Activated T-helper 9 cell treated with anti-CD3 and anti-CD28 coated beads, Interleukin-2, amount 50 U/mL, for 16 hours (primary cell): ENCODE measurements around the gene CCDC150.
"Not testable (repeated sequence)": the region's sequence is repeated elsewhere in the genome, so short reads cannot be mapped to it uniquely, and the experiment has no call there.

Experiments
- DNase-seq: peaks from one replicate; pipeline ENCODE4 v3.0.0-alpha.2; 2020; ENCODE audit warnings: low read depth

Gene CCDC150

DNA sequence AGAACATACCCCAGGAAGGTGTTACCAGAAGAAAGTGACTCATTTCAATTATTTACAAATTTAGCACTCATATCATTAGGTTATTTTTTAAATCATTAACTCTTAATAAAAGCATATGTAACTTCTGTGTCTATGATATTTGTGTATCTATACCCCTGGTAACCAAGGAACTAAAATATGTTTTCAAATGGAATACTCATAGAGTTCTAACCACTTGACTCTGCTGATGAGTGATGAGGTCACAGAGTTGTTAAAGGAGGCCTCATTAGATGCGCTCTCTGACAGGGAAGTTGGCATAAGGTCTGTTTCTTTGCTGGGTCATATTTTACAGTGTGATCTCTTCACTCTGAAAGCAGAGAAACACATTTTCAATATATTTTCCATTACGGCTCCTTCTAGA lies 73.4 kb downstream of the CCDC150 start:
- no peak for DNase-seq

DNA sequence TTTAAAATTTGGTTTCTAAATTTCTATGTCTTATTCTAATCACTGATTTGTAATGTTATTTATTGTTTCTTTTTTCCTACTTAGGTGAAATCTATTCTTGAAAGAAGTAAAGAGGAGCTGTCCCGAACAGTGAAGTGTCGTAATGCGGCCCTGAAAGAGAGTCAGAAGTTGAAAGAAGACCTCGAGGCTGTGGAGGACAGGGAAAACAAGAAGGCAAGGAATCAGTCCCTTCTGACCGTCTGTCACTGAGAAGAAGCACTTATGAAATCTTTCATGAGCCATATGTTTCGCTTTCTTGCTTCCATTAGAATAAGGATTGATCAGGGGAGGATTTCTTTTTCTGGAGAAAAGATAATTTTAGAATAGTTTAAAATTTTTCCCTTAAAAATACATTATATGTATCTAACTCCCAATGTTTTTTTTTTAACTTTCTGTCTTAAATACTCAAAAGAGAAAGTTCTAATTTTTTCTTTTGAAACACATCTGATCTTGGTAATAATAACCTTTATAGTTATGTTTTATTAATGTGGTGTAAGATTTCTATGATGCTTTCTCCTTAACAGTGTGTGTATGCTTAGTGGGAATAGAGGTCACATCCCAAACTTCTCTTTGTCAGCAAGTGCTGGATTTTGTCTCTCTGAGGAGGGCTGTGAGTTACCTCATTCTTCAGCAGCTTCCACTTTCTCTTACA lies 79.0 kb downstream of the CCDC150 start:
- no peak for DNase-seq

DNA sequence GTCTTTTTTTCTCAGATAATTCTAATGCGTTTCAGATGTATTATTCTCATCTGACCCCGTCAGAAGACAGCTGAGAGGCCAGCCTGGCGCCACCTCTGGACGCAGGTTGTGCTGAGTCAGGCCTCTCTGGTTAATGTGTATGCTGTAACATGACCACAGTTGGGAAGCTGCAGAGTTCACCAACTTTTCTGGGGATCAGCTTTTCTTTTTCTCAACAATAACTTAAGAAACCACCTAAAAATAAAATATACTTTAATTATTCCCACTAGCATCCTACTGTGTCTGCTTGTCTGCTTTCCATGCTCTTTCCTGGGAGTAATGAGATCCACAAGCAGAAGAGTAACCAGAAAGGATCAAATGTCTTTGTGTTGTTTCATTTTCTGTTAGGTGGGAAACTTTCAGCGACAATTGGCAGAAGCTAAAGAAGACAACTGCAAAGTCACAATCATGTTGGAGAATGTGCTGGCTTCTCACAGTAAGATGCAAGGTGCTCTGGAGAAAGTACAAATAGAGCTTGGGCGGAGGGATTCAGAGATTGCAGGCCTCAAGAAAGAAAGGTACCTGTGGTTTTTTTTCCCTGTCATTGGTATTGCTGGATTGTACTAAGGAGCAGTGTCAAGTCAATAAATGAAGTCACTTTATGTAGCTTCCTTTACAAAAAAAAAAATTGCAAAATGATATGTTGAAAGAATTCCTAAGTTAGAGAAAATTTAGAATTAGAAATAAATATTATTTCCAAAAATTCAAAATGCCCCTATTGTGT lies 79.8 kb downstream of the CCDC150 start:
- no peak for DNase-seq

DNA sequence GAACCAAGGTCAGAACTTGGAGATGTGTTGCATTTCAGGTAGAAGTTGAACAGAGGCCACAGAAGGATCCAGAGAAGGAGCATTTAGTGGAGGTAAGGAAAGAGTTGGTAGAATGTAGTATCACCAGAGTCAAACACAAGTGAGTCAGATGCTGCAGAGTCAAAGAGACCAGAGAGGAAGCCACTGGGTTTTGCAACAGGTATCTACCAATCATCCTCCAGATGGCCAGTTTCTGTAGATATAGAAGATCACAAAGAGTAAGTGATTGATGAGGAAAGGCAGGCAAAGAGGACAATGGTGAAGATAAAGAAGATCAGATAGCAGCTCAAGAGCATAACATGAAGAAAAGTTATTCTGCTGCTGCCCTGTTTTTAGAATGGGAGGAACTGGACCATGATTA lies 84.1 kb downstream of the CCDC150 start:
- DNase-seq, result no peak

DNA sequence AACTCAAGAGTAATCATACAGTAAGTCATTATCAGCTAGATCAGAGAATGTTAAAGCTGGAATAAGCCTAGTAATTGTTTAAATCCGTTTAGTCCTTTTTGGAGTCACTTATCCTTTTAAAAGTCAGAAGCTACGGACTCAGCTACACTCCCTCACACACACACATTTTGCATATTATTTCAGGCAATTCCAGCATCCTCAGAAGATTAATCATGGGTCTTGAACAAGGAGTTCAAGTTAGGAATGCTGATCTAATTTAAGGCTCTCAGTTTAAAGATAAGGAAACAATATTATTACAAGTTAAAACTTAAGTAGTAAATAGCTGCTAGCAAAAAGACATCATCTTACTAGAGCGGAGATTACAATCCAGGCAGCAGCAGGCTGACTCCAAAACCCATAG lies 85.7 kb downstream of the CCDC150 start:
- no peak for DNase-seq

DNA sequence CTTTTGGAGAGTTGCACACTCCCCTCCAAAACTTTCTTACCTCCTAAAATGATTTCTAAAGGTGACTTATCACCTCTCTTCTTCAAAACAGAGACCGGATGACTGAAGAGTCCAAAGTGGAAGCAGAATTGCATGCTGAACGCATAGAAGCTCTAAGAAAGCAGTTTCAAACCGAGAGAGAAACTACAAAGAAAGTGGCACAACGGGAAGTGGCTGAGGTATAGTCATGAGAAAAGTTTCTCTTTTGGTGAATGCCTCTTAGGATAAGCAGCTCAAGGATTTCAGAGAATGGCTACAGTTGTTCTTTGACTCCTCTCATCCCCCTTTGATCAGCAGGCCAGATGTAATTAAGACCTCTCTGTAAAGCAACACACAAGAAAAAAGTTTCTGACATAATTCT lies 86.4 kb downstream of the CCDC150 start:
- DNase-seq, result no peak

DNA sequence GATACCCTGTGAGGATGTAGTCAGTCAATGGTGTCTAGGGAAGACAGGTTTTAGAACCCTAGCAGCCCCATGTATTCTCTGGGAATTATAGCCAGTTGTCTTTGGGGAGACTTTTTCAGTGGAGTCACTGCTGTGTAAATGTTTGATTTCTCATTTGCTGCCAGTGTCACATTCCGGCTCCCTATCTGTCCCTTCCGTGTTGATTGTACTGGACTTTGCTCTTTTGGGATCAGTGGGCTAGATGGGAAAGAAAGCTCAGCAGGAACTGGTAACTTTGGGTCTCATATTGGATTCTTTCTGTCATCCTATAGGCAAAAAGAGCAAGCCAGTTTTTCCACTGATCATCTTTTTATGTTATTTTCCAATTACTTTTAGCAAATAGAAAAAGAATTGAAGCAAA lies 89.9 kb downstream of the CCDC150 start:
- DNase-seq, result no peak

DNA sequence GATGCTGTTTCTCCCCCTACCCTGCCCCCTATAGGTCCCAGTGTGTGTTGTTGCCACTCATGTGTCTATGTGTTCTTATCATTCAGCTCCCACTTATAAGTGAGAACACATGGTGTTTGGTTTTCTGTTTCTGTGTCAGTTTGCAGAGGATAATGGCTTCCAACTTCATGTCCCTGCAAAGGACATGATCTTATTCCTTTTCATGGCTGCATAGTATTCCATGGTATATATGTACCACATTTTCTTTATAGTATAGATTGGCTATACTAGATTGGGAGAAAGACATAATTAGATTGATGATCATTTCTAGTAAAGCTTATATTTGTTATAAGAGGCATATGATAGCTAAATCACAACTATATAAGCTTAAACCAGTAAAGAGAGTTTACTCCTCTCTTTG lies 97.1 kb downstream of the CCDC150 start:
- DNase-seq, result not testable (repeated sequence)

DNA sequence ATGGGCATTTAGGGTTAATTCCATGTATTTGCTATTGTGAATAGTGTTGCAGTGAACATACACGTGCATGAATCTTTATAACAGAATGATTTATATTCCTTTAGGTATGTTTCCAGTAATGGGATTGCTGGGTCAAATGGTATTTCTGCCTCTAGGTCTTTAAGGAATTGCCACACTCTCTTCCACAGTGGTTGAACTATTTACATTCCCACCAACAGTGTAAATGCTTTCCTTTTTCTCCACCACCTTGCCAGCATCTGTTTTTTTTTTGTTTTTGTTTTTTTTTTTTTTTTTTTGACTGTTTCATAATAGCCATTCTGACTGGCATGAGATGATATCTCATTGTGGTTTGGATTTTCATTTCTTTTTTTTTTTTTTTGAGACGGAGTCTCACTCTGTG lies 97.5 kb downstream of the CCDC150 start:
- DNase-seq, result no peak

DNA sequence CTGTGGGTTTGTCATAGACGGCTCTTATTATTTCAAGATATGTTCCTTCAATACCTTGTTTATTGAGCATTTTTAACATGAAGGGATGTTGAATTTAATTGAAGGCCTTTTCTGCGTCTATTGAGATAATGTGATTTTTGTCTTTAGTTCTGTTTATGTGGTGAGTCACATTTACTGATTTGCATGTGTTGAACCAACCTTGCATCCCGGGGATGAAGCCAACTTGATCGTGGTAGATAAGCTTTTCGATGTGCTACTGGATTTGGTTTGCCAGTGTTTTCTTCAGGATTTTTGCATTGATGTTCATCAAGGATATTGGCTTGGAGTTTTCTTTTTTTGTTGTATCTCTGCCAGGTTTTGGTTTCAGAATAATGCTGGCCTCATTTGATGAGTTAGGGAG lies 99.5 kb downstream of the CCDC150 start:
- DNase-seq, result no peak

DNA sequence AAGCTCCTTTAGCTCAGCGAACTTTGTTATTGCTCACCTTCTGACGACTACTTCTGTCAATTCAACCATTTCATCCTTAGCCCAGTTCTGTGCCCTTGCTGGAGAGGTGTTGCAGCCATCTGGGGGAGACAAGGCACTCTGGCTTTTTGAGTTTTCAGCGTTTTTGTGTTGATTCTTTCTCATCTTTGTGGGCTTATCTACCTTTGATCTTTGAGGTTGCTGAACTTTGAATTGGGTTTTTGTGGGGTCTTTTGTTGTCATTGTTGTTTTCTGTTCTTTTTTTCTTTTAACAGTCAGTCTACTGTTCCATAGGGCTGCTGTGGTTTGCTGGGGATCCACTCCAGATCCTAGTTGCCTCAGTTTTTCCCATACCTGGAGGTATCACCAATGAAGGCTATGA lies 102.7 kb downstream of the CCDC150 start:
- no peak for DNase-seq

DNA sequence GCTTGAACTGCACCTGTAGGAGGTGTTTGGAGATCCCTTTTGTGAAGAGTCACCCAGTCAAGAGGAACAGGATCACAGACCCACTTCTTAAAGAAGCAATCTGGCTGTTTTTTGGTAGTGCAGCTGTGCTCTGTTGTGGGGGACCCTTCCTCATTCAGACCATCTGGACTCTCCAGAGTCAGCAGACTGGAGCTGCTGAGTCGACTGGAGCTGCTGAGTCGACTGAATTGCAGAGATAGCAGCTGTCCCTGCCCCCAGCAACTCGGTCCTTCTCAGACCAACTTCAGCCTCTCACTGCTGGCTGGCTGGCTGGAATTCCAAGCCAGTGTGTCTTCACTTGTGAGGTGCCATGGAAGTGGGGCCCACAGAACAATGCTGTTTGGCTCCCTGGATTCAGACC lies 103.2 kb downstream of the CCDC150 start:
- DNase-seq, result no peak

DNA sequence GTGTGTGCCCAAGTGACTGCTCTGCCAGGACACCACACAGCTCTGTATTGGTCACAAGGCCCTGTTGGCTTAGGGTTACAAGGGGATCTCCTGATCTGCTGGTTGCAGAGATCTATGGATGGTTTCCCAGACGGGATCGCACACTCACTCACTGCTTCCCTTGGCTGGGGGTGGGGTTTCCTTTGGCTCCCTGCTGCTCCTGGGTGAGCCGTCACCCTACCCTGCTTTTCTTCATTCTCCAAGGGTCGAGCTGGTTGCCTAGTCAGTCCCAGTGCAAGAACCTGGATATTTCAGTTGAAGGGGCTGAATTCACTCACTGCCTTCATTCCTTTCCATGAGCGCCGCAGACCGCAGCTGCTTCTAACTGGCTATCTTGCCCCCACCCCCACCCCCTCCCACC lies 103.7 kb downstream of the CCDC150 start:
- DNase-seq, result no peak

DNA sequence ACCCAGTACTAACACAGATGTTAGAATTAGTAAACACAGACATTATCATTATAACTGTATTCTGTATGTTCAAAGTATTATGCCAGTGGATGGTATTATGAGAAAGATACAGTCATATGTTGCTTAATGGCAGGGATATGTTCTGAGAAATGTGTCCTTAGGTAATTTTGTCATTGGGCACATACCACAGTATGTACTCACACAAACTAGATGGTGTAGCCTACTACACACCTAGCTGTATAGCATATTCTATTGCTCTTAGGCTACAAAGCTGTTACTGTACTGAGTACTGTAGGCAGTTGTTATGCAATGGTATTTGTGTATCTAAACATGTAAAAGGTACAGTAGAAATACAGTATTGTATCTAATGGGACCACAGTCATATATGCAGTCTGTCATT lies 106.2 kb downstream of the CCDC150 start:
- no peak for DNase-seq

DNA sequence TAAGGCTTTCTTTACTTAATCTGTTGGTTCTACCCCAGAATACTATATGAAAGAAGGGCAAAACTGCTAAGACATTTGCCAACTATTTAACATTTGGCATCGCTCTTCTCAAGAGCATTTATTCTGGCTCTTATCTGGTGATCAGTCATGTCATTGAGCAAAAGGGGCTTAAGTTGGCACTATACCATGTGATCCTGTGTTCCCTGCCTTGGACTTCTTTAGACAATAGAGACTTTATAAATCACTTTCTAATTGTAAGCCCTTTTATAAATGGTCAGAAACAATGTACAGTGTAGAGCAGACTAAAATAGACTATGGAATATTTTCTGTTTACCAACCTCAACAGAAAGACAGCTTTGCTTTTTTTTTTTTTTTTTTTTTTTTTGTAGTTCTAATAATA lies 107.9 kb downstream of the CCDC150 start:
- DNase-seq, result no peak

DNA sequence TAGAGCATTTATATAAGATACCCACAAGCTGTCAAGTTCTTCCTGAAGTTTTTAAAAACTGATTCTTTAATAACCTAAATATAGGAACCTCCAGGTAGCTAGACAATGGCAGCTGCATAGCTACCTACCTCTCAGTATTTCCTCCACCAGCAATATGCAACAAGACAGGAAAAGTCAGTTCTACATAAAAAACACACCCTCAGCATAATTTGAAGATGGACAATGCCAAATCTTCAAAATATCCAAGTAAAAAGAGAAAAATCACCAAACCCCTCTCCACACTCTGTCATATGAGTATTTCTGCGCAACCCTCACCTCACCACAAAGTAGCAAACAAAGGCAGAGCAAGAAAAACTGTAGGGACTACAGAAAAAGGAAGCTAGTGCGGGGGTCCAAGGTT lies 108.6 kb downstream of the CCDC150 start:
- DNase-seq, result no peak

DNA sequence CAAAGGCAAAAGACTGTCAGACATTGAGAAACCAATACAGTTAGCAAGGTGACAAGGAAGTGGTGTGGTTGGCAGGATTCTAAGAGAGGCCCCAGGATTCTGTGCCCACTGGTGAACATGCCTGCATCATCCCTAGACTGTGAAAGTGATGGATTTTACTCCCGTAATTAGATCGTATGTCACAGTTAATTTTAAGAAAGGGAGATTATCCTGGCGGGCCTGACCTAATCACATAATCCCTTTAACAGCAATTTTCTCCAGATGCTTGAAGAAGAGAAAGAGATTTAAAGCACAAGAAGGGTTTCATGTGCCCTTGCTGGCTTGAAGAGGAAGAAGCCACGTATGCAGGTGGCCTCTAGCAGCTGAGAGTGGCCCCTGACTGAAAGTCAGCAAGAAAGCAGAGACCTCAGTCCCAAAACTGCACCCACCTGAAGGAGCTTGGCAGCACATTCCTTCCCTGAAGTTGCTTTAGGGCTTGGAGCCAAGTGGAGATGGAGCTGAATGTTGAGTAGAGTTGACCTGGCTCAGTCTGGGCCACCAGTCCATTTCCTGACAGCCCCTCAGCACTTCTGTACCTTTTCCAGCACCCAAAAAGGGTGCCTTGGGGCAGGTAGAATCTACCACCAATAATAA lies 110.9 kb downstream of the CCDC150 start:
- DNase-seq, result no peak

DNA sequence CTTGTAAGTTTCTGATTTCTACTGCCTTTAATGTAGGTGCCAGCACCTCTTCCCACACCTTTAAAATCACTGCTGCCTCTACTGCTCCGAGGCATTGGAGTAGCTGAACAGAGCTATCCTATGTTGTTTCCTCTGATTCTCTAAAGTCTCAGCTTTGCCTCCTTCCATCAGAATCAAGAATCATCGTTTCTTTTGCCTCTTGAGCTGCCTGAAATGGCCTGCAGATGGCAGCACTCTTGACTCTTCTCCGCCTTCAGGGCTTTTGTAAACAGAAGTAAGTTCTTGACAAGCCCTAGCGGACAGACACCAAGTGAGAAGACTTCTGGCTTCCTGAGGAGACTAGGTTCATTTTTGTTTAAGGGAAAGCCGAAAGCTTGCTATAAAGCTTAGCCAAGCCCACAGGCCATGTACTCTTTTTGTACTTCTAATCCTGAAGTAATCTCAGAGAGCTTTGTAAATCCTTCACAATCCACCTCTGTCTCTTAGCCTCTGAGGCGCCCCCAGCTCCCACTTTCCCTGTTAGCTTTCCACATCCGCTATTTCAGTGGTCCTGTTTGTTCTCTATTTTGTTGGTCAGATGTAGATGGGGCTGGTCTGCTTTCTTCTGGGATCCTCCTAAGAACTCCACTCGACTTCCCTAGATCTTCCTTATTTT lies 111.6 kb downstream of the CCDC150 start:
- peak; percentile 24 for DNase-seq

DNA sequence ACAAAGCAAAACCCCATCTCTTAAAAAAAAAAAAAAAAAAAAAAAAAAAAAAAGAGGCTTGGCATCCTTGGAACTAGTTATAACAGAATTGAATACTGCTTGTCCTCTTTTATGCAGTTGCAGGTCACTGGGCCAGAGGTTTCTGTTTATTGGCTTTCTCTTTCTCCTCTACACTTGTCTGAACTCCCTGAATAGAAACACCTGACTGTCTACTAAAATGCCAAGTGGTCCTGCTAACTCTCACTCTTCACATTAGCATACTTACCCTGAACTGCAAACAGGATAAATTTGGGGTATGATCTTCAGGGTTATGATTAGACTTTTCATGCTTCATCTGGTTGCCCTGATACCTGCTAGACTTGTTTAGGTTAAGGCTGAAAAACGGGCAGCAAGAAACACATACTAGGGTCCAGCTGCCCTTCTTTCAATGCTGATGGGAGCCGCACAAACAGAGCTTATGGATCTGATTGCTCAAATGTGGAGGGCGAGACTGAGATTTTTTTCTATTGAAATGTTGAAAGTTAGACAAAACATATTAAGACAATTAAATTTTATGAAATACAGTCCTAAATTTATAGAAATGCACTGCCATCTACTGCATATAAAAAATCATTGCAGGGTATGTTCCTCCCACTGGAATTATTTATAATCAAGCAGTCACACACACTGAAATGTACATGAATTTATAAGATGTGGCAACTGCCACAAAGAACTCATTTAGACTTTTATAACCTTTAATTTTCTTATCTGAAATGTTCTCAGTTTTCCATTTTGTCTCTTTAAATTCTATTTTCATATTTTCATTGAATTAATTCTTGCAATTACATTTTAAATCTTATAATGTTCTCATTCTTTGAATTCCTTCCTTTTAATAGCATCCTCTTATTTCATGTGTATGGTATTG lies 119.2 kb downstream of the CCDC150 start:
- DNase-seq, result no peak

DNA sequence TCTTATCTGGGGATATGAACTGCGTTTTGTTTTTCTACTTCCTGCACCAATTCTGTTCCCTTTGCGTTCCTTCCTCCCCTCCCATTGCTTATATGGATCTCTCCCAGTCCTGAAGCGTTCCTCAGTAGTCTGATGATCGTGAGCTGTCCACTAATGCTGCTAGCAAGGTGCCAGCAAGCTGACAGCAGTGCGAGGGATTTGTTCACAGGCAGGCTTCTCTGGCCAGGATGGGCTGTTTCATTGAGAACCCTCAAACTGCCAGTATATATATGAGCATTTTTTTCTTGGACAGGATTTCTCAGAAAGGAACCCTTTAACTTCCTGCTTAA lies 119.8 kb downstream of the CCDC150 start:
- no peak for DNase-seq

DNA sequence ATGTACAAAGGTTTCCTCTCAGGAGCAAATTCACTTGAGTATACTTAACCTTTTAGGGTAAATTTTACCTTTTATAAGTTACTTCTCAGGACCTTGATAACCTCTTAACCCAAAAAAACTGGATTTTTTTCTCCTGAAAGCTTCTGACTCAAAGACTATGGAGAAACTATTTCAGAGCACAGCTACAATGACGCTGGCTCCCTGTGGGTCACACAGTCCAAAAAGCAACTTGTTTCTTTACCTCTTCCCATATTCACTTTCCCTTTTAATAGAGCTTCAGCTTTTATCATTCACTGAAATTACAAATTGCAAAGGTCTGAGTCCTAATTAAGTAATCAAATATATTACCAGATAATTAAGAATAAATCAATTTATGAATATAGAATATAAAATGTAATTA lies 127.6 kb downstream of the CCDC150 start:
- DNase-seq, result no peak
